LNCaP clone FGC (cell line): ENCODE data around the gene LRP5.

ENCODE experiments used
- DNase-seq: peaks from one replicate; pipeline ENCODE4 v3.0.0-alpha.2; 2011; ENCODE audit warnings: low read depth
- H3K4me3 ChIP-seq: 2 replicates; pipeline ENCODE4 v1.5.1; 2011; ENCODE audit warnings: mild to moderate bottlenecking, low read depth, low read length, control low read depth
- CTCF ChIP-seq: IDR thresholded peaks from 2 replicates; pipeline ENCODE4 v1.5.1; 2012; ENCODE audit warnings: mild to moderate bottlenecking; ENCODE audit not compliant: control insufficient read depth, insufficient read depth; ENCODE audit errors: extremely low read depth

LRP5 gene

GRCh38 chr11:68416070-68416578 lies 103.7 kb downstream of the LRP5 start:
- no peak overlapping the region for H3K4me3 ChIP-seq
- no peak for DNase-seq
- no peak for TF ChIP-seq CTCF

- H3K4me3 ChIP-seq: no peak overlapping the region
- no peak for DNase-seq
- no peak for TF ChIP-seq CTCF
These were observed 106.3 kb downstream of the LRP5 start for GRCh38 chr11:68418648-68419047.

GRCh38 chr11:68420171-68420570 lies 107.8 kb downstream of the LRP5 start:
- H3K4me3 ChIP-seq: no peak overlapping the region
- DNase-seq: no peak
- no peak for TF ChIP-seq CTCF

GRCh38 chr11:68423481-68423880 lies 111.1 kb downstream of the LRP5 start:
- no peak for TF ChIP-seq CTCF

GRCh38 chr11:68424101-68424632 lies 111.8 kb downstream of the LRP5 start:
- DNase-seq: no peak
- H3K4me3 ChIP-seq: no peak overlapping the region
- TF ChIP-seq CTCF: no peak

More at GRCh38 chr11:68423481-68423880, 111.1 kb downstream of the LRP5 start:
- no peak overlapping the region for H3K4me3 ChIP-seq
- no peak for DNase-seq

- no peak for DNase-seq
- no peak for TF ChIP-seq CTCF
- no peak overlapping the region for H3K4me3 ChIP-seq
These were observed 112.8 kb downstream of the LRP5 start for GRCh38 chr11:68424981-68425865.

GRCh38 chr11:68425866-68426380 lies 113.5 kb downstream of the LRP5 start:
- no peak for TF ChIP-seq CTCF
- no peak overlapping the region for H3K4me3 ChIP-seq
- DNase-seq: no peak
